Pons (tissue), 1 donor: ENCODE data around the gene GTF2H1.
"Not testable (repeated sequence)": the region's sequence is repeated elsewhere in the genome, so short reads cannot be mapped to it uniquely, and the experiment has no call there.

Source experiments
- DNase-seq: peaks from one replicate; pipeline ENCODE4 v3.0.0-alpha.2; 2016; ENCODE audit warnings: low spot score

Gene GTF2H1

GRCh38 chr11:18375941-18376340 is 53.6 kb downstream of the GTF2H1 start:
- DNase-seq: no peak

GRCh38 chr11:18379201-18379600 is 56.8 kb downstream of the GTF2H1 start:
- DNase-seq: no peak

GRCh38 chr11:18383388-18384156 is 61.2 kb downstream of the GTF2H1 start:
- DNase-seq: peak; percentile 36

- peak; percentile 42 for DNase-seq
Observed at GRCh38 chr11:18384157-18384641, 61.8 kb downstream of the GTF2H1 start.

GRCh38 chr11:18390088-18390487 is 67.7 kb downstream of the GTF2H1 start:
- DNase-seq: no peak

- DNase-seq: no peak
Observed at GRCh38 chr11:18392434-18393321, 70.3 kb downstream of the GTF2H1 start.

- DNase-seq: no peak
Observed at GRCh38 chr11:18393581-18394274, 71.4 kb downstream of the GTF2H1 start.

- peak; percentile 79 for DNase-seq
Observed at GRCh38 chr11:18394275-18394927, 72.0 kb downstream of the GTF2H1 start, which contains the start of gene LDHA. TSS of gene LDHA (plus strand) at chr11:18394563. CDS start at chr11:18396843, 2,280 bp downstream.

- DNase-seq: peak; percentile 23
Observed at GRCh38 chr11:18394928-18395734, 72.8 kb downstream of the GTF2H1 start.

- DNase-seq: peak; percentile 96
Observed at GRCh38 chr11:18395735-18396504, 73.6 kb downstream of the GTF2H1 start.

GRCh38 chr11:18397921-18398320 is 75.6 kb downstream of the GTF2H1 start:
- no peak for DNase-seq

- DNase-seq: not testable (repeated sequence)
Observed at GRCh38 chr11:18401077-18401476, 78.7 kb downstream of the GTF2H1 start.

- DNase-seq: no peak
Observed at GRCh38 chr11:18404062-18404461, 81.7 kb downstream of the GTF2H1 start.

GRCh38 chr11:18407400-18407799 is 85.0 kb downstream of the GTF2H1 start:
- not testable (repeated sequence) for DNase-seq

- DNase-seq: no peak
Observed at GRCh38 chr11:18408558-18409291, 86.4 kb downstream of the GTF2H1 start.

GRCh38 chr11:18416459-18416858 is 94.1 kb downstream of the GTF2H1 start:
- DNase-seq: no peak
